ENCODE data around the gene EEF1A1. TPM values are rescaled to one million over a fixed set of nuclear protein-coding genes. Genes with fewer than 3 reads are reported as not detected.
"Not testable (repeated sequence)": the region's sequence is repeated elsewhere in the genome, so short reads cannot be mapped to it uniquely, and the experiment has no call there.

The EEF1A1 gene
- over 10,000 TPM; 22,333 to 30,001 (median 25,548) TPM for polyA plus RNA-seq (ENCODE audit: insufficient read depth in 1 of 5, insufficient read length in 5 of 5, low replicate concordance in 1 of 5)
- long read RNA-seq, donor 1, full-length matches to known transcripts = 10,828 of 17,600 reads
- long read RNA-seq, donor 1, partial matches to known transcripts = 5,769 of 17,600 reads
- long read RNA-seq, donor 1, other reads (novel, unspliced or antisense) = 1,003 of 17,600 reads
- long read RNA-seq, donor 2, full-length matches to known transcripts = 6,508 of 9,355 reads
- long read RNA-seq, donor 2, partial matches to known transcripts = 2,288 of 9,355 reads
- long read RNA-seq, donor 2, other reads (novel, unspliced or antisense) = 559 of 9,355 reads
- long read RNA-seq, donor 3, full-length matches to known transcripts = 7,295 of 12,418 reads
- long read RNA-seq, donor 3, partial matches to known transcripts = 4,797 of 12,418 reads
- long read RNA-seq, donor 3, other reads (novel, unspliced or antisense) = 326 of 12,418 reads
- long read RNA-seq, donor 4, full-length matches to known transcripts = 5,017 of 8,583 reads
- long read RNA-seq, donor 4, partial matches to known transcripts = 3,069 of 8,583 reads
- long read RNA-seq, donor 4, other reads (novel, unspliced or antisense) = 497 of 8,583 reads
- long read RNA-seq, donor 5, full-length matches to known transcripts = 10,936 of 18,958 reads
- long read RNA-seq, donor 5, partial matches to known transcripts = 6,960 of 18,958 reads
- long read RNA-seq, donor 5, other reads (novel, unspliced or antisense) = 1,062 of 18,958 reads
- long read RNA-seq, donor 6, full-length matches to known transcripts = 10,994 of 16,585 reads
- long read RNA-seq, donor 6, partial matches to known transcripts = 4,560 of 16,585 reads
- long read RNA-seq, donor 6, other reads (novel, unspliced or antisense) = 1,031 of 16,585 reads
- long read RNA-seq, donor 7, full-length matches to known transcripts = 2,373 of 4,944 reads
- long read RNA-seq, donor 7, partial matches to known transcripts = 2,349 of 4,944 reads
- long read RNA-seq, donor 7, other reads (novel, unspliced or antisense) = 222 of 4,944 reads
- long read RNA-seq, donor 8, full-length matches to known transcripts = 3,606 of 5,718 reads
- long read RNA-seq, donor 8, partial matches to known transcripts = 1,767 of 5,718 reads
- long read RNA-seq, donor 8, other reads (novel, unspliced or antisense) = 345 of 5,718 reads

GRCh38 chr6:73520688-73521350 is at the start of gene EEF1A1:
Gene EEF1A1, minus strand, starts transcription at chr6:73521032. Its CDS starts 1,006 bp downstream, at chr6:73520026.
- peak; percentile 100 for DNase-seq

- no peak for DNase-seq
These were observed 48.3 kb upstream of the EEF1A1 start for GRCh38 chr6:73569121-73569520.

GRCh38 chr6:73566954-73567591 is 46.2 kb upstream of the EEF1A1 start:
- no peak for DNase-seq

GRCh38 chr6:73566486-73566871 is 45.6 kb upstream of the EEF1A1 start:
- not testable (repeated sequence) for DNase-seq

GRCh38 chr6:73565767-73566485 is 45.1 kb upstream of the EEF1A1 start:
- no peak for DNase-seq

GRCh38 chr6:73564578-73565345 is 43.9 kb upstream of the EEF1A1 start:
- DNase-seq = no peak

GRCh38 chr6:73562558-73562957 is 41.7 kb upstream of the EEF1A1 start:
- DNase-seq = no peak

- no peak for DNase-seq
These were observed 40.1 kb upstream of the EEF1A1 start for GRCh38 chr6:73560853-73561407.

GRCh38 chr6:73560182-73560732 is 39.4 kb upstream of the EEF1A1 start:
- peak in 1 of 2 donors; percentile 40 for DNase-seq

- DNase-seq = not testable (repeated sequence)
These were observed 38.6 kb upstream of the EEF1A1 start for GRCh38 chr6:73559399-73559794.

- no peak for DNase-seq
These were observed 38.0 kb upstream of the EEF1A1 start for GRCh38 chr6:73558624-73559398.

GRCh38 chr6:73556836-73557235 is 36.0 kb upstream of the EEF1A1 start:
- DNase-seq = no peak

GRCh38 chr6:73555380-73555949 is 34.6 kb upstream of the EEF1A1 start:
- DNase-seq = not testable (repeated sequence)

GRCh38 chr6:73551115-73551514 is 30.3 kb upstream of the EEF1A1 start:
- not testable (repeated sequence) for DNase-seq

GRCh38 chr6:73548458-73549446 is 27.9 kb upstream of the EEF1A1 start:
- no peak for DNase-seq

GRCh38 chr6:73547036-73547435 is 26.2 kb upstream of the EEF1A1 start:
- no peak for DNase-seq

Measured in right lung (tissue), 10 donors.